Sigmoid colon (tissue), 4 donors: Measurements from ENCODE around the gene SLC25A17.

Experiments used
- POLR2AphosphoS5 ChIP-seq, 4 donors: sonication (generic); formaldehyde crosslinking; IDR thresholded peaks; one replicate each; pipeline ENCODE4 v1.6.1; 2017; ENCODE audit warnings: antibody characterized with exemption in 4 of 4
- TF ChIP-seq, protein P1 (sequence below), 4 experiments: fragments of 450-650 bp in 3 of 4; fragments of 200-600 bp in 1 of 4; IDR thresholded peaks; one replicate each; pipeline ENCODE4 v1.5.1; 2016 to 2019; ENCODE audit warnings: antibody characterized with exemption in 4 of 4, mild to moderate bottlenecking in 3 of 4, moderate library complexity in 2 of 4

GRCh38 chr22:40817737-40818136 is 1.4 kb downstream of the SLC25A17 start:
- TF ChIP-seq, protein P1, sequence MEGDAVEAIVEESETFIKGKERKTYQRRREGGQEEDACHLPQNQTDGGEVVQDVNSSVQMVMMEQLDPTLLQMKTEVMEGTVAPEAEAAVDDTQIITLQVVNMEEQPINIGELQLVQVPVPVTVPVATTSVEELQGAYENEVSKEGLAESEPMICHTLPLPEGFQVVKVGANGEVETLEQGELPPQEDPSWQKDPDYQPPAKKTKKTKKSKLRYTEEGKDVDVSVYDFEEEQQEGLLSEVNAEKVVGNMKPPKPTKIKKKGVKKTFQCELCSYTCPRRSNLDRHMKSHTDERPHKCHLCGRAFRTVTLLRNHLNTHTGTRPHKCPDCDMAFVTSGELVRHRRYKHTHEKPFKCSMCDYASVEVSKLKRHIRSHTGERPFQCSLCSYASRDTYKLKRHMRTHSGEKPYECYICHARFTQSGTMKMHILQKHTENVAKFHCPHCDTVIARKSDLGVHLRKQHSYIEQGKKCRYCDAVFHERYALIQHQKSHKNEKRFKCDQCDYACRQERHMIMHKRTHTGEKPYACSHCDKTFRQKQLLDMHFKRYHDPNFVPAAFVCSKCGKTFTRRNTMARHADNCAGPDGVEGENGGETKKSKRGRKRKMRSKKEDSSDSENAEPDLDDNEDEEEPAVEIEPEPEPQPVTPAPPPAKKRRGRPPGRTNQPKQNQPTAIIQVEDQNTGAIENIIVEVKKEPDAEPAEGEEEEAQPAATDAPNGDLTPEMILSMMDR (IDR thresholded peaks at IDR 0.05): no peak
- no peak for TF ChIP-seq POLR2AphosphoS5 (IDR thresholded peaks at IDR 0.05)
